ENCODE data around the gene PDGFRB. TPM values are rescaled to one million over a fixed set of nuclear protein-coding genes. Genes with fewer than 3 reads are reported as not detected.

Gene PDGFRB
- polyA plus RNA-seq, 1 donor (not counting 4 experiments of a cell fraction or from before 2014, with no cell fraction given): 0.14 TPM

DNA sequence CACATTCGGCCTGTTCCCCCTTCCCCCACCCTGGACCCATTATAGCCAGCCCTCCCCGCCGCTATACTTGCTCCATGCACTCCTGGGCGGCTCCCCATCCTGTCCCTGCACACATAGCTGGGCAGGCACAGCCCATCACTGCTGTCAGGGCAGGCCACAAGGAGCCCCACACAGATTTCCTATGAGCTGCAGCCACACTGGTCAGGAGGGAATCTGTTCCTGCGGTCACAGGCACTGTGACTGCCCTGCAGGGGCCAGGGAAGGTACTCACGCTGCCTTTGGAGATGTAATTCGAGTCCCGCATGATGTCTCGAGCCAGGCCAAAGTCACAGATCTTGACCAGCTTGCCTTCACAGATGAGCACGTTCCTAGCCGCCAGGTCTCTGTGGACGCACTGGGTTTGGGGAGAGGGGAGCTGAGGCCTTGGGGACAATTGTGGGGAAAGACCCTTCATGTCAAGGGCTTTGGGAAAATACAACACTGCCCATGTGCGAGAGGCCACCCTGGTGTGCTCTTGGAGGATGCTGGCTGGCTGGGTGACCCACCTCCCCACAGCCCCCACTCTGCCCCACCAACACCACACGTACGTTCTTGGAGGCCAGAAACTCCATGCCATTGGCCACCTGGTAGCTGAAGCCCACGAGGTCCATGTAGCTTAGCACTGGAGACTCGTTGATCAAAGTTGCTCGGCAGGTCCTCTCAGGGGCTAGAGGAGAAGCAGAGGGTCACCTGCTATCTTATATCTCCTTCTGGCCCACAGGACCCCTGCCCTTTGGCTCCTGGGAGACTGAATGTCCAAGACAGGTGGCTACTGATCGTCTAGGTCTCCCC, 34.8 kb downstream of the PDGFRB start:
- FAIRE-seq (no peak), DNase-seq (ENCODE audit: low read depth, low spot score) (no peak)
- no peaks in the 10 kb centered on the region for H4K20me1 ChIP-seq (ENCODE audit: control insufficient read depth, extremely low read depth, insufficient read depth, low read length)
- H3K27me3 ChIP-seq (ENCODE audit: control insufficient read depth, extremely low read depth, insufficient read depth, low read length): peaks cover 4% of the 10 kb centered on the region
- H3K4me2 ChIP-seq (ENCODE audit: control insufficient read depth, extremely low read depth, insufficient read depth, low read depth, low read length): no peak overlapping the region
- H3K79me2 ChIP-seq (ENCODE audit: control insufficient read depth, insufficient read depth, low read length): no peaks in the 10 kb centered on the region
- H3K27ac ChIP-seq (ENCODE audit: control insufficient read depth, insufficient read depth, low read length): no peak overlapping the region
- no peaks in the 10 kb centered on the region for H3K9me1 ChIP-seq (ENCODE audit: control insufficient read depth, extremely low read depth, insufficient read depth, low read length)
- no peaks in the 10 kb centered on the region for H3K36me3 ChIP-seq (ENCODE audit: control insufficient read depth in 2 of 2, extremely low read depth in 1 of 2, insufficient read depth in 2 of 2, low read length in 2 of 2)
- peaks cover 3% of the 10 kb centered on the region for H3K4me1 ChIP-seq (ENCODE audit: control insufficient read depth, extremely low read depth, insufficient read depth, low read length)
- no peak for TF ChIP-seq EZH2 (IDR thresholded peaks at IDR 0.05; ENCODE audit: low read length)
- TF ChIP-seq, protein P1, sequence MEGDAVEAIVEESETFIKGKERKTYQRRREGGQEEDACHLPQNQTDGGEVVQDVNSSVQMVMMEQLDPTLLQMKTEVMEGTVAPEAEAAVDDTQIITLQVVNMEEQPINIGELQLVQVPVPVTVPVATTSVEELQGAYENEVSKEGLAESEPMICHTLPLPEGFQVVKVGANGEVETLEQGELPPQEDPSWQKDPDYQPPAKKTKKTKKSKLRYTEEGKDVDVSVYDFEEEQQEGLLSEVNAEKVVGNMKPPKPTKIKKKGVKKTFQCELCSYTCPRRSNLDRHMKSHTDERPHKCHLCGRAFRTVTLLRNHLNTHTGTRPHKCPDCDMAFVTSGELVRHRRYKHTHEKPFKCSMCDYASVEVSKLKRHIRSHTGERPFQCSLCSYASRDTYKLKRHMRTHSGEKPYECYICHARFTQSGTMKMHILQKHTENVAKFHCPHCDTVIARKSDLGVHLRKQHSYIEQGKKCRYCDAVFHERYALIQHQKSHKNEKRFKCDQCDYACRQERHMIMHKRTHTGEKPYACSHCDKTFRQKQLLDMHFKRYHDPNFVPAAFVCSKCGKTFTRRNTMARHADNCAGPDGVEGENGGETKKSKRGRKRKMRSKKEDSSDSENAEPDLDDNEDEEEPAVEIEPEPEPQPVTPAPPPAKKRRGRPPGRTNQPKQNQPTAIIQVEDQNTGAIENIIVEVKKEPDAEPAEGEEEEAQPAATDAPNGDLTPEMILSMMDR (optimal IDR thresholded peaks at IDR 0.05 in 1 of 3, IDR thresholded peaks at IDR 0.05 in 1 of 3, conservative IDR thresholded peaks at IDR 0.05 in 1 of 3; ENCODE audit: extremely low read depth in 1 of 3, insufficient read depth in 2 of 3, low read length in 3 of 3): no peak
- no peaks in the 10 kb centered on the region for H3K9me3 ChIP-seq (ENCODE audit: control insufficient read depth, low read depth, low read length)
- no peak overlapping the region for H3K4me3 ChIP-seq (ENCODE audit: control insufficient read depth in 2 of 3, extremely low read depth in 1 of 3, insufficient read depth in 2 of 3, low read depth in 1 of 3, low read length in 3 of 3)
- dilution Hi-C loops (cut with MboI; ENCODE audit: extremely low pct_ligation_motif_present, low sequenced_read_pairs): no loop called here
- H2AFZ ChIP-seq (ENCODE audit: control insufficient read depth, low read length): no peak overlapping the region
- H3K9ac ChIP-seq (ENCODE audit: control insufficient read depth, extremely low read depth, insufficient read depth, low read length): no peak overlapping the region

DNA sequence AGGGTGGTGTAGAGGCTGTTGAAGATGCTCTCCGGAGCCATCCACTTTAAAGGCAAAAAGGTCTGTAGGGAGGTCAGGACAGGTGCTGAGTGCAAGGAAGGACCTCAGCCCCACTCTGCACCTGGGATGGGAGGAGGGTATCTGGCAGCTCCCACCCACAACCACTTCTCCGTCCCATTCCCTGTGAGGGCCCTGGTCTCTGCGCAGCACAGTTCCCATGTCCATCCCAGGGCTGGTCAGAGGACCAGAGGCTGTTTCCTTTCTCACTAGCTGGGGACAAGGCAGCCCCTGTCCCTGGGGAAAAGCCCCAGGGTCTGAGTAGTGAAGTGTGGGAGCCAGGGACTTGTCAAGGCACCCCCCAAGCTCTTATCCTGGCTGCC, 35.6 kb downstream of the PDGFRB start:
- Histone ChIP-seq H3K4me2 (ENCODE audit: control insufficient read depth, extremely low read depth, insufficient read depth, low read depth, low read length) (no peak overlapping the region), H3K4me1 (ENCODE audit: control insufficient read depth, extremely low read depth, insufficient read depth, low read length) (peaks cover 3% of the 10 kb centered on the region), H3K9ac (ENCODE audit: control insufficient read depth, extremely low read depth, insufficient read depth, low read length) (no peak overlapping the region), H3K27me3 (ENCODE audit: control insufficient read depth, extremely low read depth, insufficient read depth, low read length) (peaks cover 4% of the 10 kb centered on the region), H4K20me1 (ENCODE audit: control insufficient read depth, extremely low read depth, insufficient read depth, low read length) (no peaks in the 10 kb centered on the region), H3K27ac (ENCODE audit: control insufficient read depth, insufficient read depth, low read length) (no peak overlapping the region), H3K4me3 (ENCODE audit: control insufficient read depth in 2 of 3, extremely low read depth in 1 of 3, insufficient read depth in 2 of 3, low read depth in 1 of 3, low read length in 3 of 3) (no peak overlapping the region), H3K9me3 (ENCODE audit: control insufficient read depth, low read depth, low read length) (no peaks in the 10 kb centered on the region), H3K79me2 (ENCODE audit: control insufficient read depth, insufficient read depth, low read length) (no peaks in the 10 kb centered on the region), H3K9me1 (ENCODE audit: control insufficient read depth, extremely low read depth, insufficient read depth, low read length) (no peaks in the 10 kb centered on the region), H2AFZ (ENCODE audit: control insufficient read depth, low read length) (no peak overlapping the region), H3K36me3 (ENCODE audit: control insufficient read depth in 2 of 2, extremely low read depth in 1 of 2, insufficient read depth in 2 of 2, low read length in 2 of 2) (no peaks in the 10 kb centered on the region)
- FAIRE-seq (no peak), DNase-seq (ENCODE audit: low read depth, low spot score) (no peak)
- dilution Hi-C loops (cut with MboI; ENCODE audit: extremely low pct_ligation_motif_present, low sequenced_read_pairs): no loop called here
- TF ChIP-seq, protein P1 (optimal IDR thresholded peaks at IDR 0.05 in 1 of 3, IDR thresholded peaks at IDR 0.05 in 1 of 3, conservative IDR thresholded peaks at IDR 0.05 in 1 of 3; ENCODE audit: extremely low read depth in 1 of 3, insufficient read depth in 2 of 3, low read length in 3 of 3): no peak
- no peak for TF ChIP-seq EZH2 (IDR thresholded peaks at IDR 0.05; ENCODE audit: low read length)
